Left lung (tissue), 10 donors: Measurements from ENCODE around the gene NOX1. TPM values are rescaled to one million over a fixed set of nuclear protein-coding genes. Genes with fewer than 3 reads are reported as not detected.

ENCODE experiments used
- ATAC-seq: fragments of 200-7000 bp; cut with Tn5 transposase; one replicate; pipeline ENCODE4 v1.9.1; 2020; ENCODE audit warnings: moderate library complexity
- DNase-seq, 4 donors: peaks; one replicate each; pipeline ENCODE4 v3.0.0-alpha.2; 2013 to 2020
- H3K27ac ChIP-seq, 2 donors: fragments of 200-600 bp; sonication (generic) in 1 of 2; one replicate each; pipeline versions ENCODE4 v1.5.0 to v1.8.0; 2020 to 2021
- H3K27me3 ChIP-seq, 2 donors: fragments of 200-600 bp; sonication (generic) in 1 of 2; one replicate each; pipeline versions ENCODE4 v1.5.0 to v1.8.0; 2020 to 2021
- H3K36me3 ChIP-seq, 2 donors: fragments of 200-600 bp; sonication (generic) in 1 of 2; one replicate each; pipeline versions ENCODE4 v1.5.0 to v1.8.0; 2020 to 2021
- H3K4me1 ChIP-seq, 2 donors: fragments of 200-600 bp; one replicate each; pipeline ENCODE4 v1.8.0; 2021
- H3K4me3 ChIP-seq, 2 donors: fragments of 200-600 bp; sonication (generic) in 1 of 2; one replicate each; pipeline versions ENCODE4 v1.5.0 to v1.8.0; 2020 to 2021; ENCODE audit warnings: mild to moderate bottlenecking in 1 of 2
- H3K9me3 ChIP-seq, 2 donors: fragments of 200-600 bp; sonication (generic) in 1 of 2; one replicate each; pipeline versions ENCODE4 v1.5.0 to v1.8.0; 2020 to 2021
- intact Hi-C, 2 donors: fragments of 100-400 bp; cut with DNase I; formaldehyde crosslinking; loops; one replicate each; pipeline versions ENCODE4 v1.11.2 to v1.14.2; 2022
- polyA plus RNA-seq, 6 donors: library from polyadenylated mRNA; unstranded; fragments of 120-200 nt; gene quantifications; one replicate each; pipeline ENCODE4 v1.2.1, GENCODE V29; 2013; ENCODE audit not compliant: insufficient read length in 6 of 6
- total RNA-seq, 2 donors: library from RNA; stranded (reverse); fragmentation: NEBNext Ultra II Directional; extraction: Animal tissue kit (Norgen Biotek cat#: 25700); gene quantifications; one replicate each; pipeline ENCODE4 v1.2.1, GENCODE V29; 2021
- TF ChIP-seq, protein P1 (sequence below), 2 donors: fragments of 200-600 bp; sonication (generic) in 1 of 2; IDR thresholded peaks; one replicate each; pipeline versions ENCODE4 v1.5.0 to v1.8.0; 2021; ENCODE audit warnings: antibody characterized with exemption in 2 of 2
- donor health status: DM: no; HTN: yes; CAD: no.
- donor health status: DM: no; HTN: no; CAD: no.

NOX1 gene
- total and polyA plus RNA-seq, 8 donors = 0.37 to 1.1 (median 0.73) TPM; not detected in 2

DNA sequence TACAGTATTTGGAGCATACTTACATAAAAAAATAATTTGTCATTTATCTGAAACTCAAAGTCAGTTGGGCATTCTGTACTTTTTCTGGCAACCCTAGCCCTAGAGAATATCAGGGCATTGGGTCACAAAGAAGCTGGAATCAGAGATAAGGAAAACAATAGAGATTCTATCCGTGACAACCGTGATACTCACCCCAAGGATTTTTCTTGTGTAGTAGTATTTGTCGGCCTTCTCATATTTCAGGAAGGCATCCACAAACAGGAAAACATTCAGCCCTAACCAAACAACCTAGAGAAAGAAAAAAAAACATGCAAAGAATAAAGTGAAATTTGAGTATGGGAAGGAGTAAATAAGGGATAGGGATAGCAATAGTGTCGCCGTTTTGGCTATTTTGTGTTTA, 3.6 kb downstream of the NOX1 start:
- Histone ChIP-seq H3K4me3 (no peak overlapping the region), H3K27ac (no peak overlapping the region), H3K9me3 (no peaks in the 10 kb centered on the region), H3K36me3 (no peaks in the 10 kb centered on the region), H3K27me3 (no peaks in the 10 kb centered on the region), H3K4me1 (no peaks in the 10 kb centered on the region)
- intact Hi-C loops = no loop called here
- DNase-seq (no peak), ATAC-seq (no peak)
- TF ChIP-seq, protein P1, sequence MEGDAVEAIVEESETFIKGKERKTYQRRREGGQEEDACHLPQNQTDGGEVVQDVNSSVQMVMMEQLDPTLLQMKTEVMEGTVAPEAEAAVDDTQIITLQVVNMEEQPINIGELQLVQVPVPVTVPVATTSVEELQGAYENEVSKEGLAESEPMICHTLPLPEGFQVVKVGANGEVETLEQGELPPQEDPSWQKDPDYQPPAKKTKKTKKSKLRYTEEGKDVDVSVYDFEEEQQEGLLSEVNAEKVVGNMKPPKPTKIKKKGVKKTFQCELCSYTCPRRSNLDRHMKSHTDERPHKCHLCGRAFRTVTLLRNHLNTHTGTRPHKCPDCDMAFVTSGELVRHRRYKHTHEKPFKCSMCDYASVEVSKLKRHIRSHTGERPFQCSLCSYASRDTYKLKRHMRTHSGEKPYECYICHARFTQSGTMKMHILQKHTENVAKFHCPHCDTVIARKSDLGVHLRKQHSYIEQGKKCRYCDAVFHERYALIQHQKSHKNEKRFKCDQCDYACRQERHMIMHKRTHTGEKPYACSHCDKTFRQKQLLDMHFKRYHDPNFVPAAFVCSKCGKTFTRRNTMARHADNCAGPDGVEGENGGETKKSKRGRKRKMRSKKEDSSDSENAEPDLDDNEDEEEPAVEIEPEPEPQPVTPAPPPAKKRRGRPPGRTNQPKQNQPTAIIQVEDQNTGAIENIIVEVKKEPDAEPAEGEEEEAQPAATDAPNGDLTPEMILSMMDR (IDR thresholded peaks at IDR 0.05) = no peak

DNA sequence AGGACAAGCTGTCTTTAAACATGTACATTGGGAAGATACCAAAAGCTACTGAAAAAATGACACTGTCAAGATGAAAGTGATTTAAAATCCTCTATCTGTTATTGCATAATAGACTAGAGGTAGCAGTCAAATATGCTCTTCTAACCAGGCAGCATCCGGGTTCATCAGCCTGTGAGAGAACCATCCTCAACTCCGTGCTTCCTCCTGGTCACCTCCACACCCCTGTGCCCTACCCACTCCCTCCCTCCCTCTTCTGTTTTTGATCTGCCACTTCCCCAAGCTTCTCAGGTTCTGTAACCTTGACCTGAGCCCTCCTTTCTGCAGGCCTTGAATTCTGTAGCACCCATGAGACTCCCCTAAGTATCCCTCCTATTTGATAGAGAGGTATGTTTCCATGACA, 5.9 kb downstream of the NOX1 start:
- Histone ChIP-seq H3K9me3 (no peaks in the 10 kb centered on the region), H3K27me3 (no peaks in the 10 kb centered on the region), H3K27ac (no peak overlapping the region), H3K4me1 (no peaks in the 10 kb centered on the region), H3K36me3 (no peaks in the 10 kb centered on the region), H3K4me3 (no peak overlapping the region)
- intact Hi-C loops = no loop called here
- DNase-seq (no peak), ATAC-seq (no peak)
- TF ChIP-seq, protein P1 (IDR thresholded peaks at IDR 0.05) = no peak

DNA sequence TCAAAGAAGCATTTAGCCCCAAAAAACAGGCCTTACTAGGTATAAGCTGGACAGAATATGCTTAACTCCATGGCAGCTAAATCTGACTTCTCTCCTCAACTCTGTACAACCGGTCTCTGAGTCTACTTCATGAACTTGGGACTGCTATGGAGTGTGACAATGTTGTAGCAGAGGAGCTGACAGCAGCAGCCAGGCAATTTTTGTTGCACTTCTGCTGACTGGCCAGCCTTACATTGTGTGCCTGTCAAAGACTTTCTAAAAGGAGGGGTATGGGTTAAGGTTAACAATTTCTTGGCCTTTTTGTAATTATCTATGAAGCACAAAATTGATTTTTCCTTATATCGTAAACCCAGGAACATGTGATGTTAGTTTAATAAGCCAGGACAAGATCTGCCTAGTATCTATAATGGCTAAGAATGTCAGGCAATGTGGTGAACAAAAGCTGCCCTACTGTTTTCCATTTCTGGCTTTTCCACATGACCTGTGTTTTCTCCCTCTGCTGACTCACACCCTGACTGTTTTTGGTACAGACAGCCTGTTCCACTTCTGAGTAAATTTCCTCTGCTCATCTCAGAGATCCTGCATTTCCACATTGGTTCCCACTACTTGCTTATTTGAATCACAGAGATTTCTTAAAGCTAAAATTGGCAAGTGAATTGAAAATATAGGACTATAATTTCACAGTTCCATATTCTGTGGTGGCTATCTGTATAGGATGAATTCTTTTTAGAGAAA, 9.3 kb downstream of the NOX1 start:
- Histone ChIP-seq H3K4me1 (no peaks in the 10 kb centered on the region), H3K9me3 (no peaks in the 10 kb centered on the region), H3K27ac (no peak overlapping the region), H3K36me3 (no peaks in the 10 kb centered on the region), H3K4me3 (no peak overlapping the region), H3K27me3 (no peaks in the 10 kb centered on the region)
- ATAC-seq = no peak
- TF ChIP-seq, protein P1 (IDR thresholded peaks at IDR 0.05) = no peak
- intact Hi-C loops = no loop called here
- DNase-seq = no peak

DNA sequence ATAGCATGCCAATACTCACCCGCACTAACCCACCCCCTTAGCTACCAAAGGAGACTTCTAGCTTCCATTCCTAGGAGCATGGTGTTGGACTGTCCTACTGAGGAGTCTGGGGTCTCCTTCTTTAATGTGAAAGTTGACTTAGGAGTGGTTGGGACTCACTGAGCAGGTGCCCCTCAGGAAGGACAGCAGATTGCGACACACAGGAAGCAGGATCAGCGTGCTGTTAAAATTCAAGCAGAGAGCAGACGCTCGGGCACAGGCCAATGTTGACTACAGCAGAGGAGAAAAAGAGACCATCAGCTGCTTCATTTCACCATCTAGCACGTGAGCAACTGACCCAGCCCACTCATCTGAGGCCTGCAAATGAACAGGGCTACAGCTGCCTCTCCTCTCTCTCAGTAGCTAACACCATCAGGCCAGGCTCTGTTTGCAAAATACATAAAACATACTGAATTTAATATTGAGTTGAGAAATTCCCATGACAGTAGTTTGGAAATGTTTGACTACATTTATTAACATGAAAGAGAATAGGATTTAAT, 10.8 kb downstream of the NOX1 start:
- Histone ChIP-seq H3K4me1 (no peaks in the 10 kb centered on the region), H3K4me3 (no peak overlapping the region), H3K9me3 (no peaks in the 10 kb centered on the region), H3K27ac (no peak overlapping the region), H3K36me3 (no peaks in the 10 kb centered on the region), H3K27me3 (no peaks in the 10 kb centered on the region)
- TF ChIP-seq, protein P1 (IDR thresholded peaks at IDR 0.05) = no peak
- intact Hi-C loops = no loop called here
- ATAC-seq (peak; percentile 19), DNase-seq (peak in 2 of 4 donors; percentile 65 to 86)

DNA sequence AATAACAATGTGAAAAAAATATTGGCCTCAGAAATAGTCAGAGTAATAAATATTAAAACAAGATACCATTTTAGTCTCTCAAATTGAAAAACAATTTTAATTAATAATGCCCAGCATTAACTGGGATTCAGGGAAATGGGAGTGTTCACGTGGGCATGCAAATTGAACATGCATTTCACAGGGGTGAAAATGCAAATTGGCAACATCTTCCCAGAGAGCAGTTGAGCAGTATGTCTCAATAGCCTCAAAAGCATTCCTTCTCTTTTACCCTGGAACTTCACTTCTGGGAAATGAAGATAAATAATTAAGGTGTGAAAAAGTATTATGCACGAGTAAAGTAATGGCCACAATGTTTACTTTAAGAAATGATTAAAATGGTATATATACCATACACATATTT, 21.3 kb downstream of the NOX1 start:
- no peak for DNase-seq
- H3K36me3 ChIP-seq = no peaks in the 10 kb centered on the region
- H3K27ac ChIP-seq = no peak overlapping the region
- H3K9me3 ChIP-seq = no peaks in the 10 kb centered on the region
- H3K4me1 ChIP-seq = no peaks in the 10 kb centered on the region
- TF ChIP-seq, protein P1 (IDR thresholded peaks at IDR 0.05) = no peak
- no peaks in the 10 kb centered on the region for H3K27me3 ChIP-seq
- no peak for ATAC-seq
- H3K4me3 ChIP-seq = no peak overlapping the region
- intact Hi-C loops = no loop called here
